ENCODE data around the gene FGF11. TPM values are rescaled to one million over a fixed set of nuclear protein-coding genes. Genes with fewer than 3 reads are reported as not detected.
"Not testable (repeated sequence)": the region's sequence is repeated elsewhere in the genome, so short reads cannot be mapped to it uniquely, and the experiment has no call there.

Gene FGF11
- total and polyA plus RNA-seq, 12 donors, result 10.2 to 76.7 (median 22.2) TPM

DNA sequence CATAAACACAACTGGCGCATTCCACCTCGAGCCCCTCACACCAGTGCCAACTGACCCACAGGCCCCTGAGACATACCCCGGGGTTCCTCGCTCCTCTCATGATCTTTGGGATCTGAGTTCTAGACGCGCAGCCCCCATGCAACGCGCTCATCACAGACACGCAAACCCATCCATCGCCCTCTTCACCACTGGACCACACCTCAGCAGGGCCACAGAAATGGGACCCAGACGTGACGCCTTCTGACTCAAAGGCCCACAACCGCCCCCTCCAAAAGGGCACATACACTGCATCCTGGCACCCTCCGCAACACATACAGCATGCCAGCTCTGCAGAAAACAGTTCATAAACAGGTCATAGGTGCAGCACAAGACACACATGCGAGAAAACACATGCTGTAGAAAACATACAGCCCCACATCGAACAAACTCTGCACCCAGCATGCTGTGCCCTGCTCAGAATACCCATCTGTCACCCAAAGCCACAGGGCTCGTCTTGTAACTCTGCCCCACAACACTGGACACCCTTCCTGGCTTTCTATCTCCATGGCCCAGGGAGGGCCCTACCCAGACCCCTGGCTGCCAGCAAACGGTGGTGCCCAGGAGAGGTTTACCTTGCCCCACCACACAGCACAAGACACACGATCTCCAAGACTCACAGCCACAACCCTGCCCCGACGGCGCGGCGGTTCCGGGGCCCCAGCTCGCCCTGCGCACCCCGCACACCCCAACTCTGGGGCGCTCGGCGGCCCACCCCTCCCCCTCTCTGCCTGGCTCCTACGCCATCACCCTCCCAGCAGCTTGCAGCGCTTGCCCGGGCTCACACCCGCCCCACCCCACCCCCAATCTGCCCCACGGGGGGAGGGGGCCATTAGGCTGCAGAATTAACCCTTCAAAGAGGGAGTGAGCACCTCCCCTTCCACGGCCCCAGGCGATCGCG is 39.2 kb downstream of the FGF11 start:
- Histone ChIP-seq H3K9me3 (replicated peaks in 1 of 3) (no peaks in the 10 kb centered on the region), H3K27me3 (no peaks in the 10 kb centered on the region), H3K36me3 (replicated peaks in 1 of 2) (no peaks in the 10 kb centered on the region), H3K4me3 (peak overlapping the region; percentile 76 to 99 (median 86)), H3K27ac (peak overlapping the region; percentile 87 to 100 (median 99)), H3K4me1 (replicated peaks in 1 of 2) (peaks cover 42 to 48% of the 10 kb centered on the region in 2 donors)
- TF ChIP-seq POLR2A (IDR thresholded peaks at IDR 0.05), result peak in 1 of 2 donors; percentile 21
- TF ChIP-seq, protein P1, sequence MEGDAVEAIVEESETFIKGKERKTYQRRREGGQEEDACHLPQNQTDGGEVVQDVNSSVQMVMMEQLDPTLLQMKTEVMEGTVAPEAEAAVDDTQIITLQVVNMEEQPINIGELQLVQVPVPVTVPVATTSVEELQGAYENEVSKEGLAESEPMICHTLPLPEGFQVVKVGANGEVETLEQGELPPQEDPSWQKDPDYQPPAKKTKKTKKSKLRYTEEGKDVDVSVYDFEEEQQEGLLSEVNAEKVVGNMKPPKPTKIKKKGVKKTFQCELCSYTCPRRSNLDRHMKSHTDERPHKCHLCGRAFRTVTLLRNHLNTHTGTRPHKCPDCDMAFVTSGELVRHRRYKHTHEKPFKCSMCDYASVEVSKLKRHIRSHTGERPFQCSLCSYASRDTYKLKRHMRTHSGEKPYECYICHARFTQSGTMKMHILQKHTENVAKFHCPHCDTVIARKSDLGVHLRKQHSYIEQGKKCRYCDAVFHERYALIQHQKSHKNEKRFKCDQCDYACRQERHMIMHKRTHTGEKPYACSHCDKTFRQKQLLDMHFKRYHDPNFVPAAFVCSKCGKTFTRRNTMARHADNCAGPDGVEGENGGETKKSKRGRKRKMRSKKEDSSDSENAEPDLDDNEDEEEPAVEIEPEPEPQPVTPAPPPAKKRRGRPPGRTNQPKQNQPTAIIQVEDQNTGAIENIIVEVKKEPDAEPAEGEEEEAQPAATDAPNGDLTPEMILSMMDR (IDR thresholded peaks at IDR 0.05), result no peak
- WGBS, 4 donors, result 12 to 20% (median 14%) methylated on average over 5 to 40 of the region's 40 CpGs
- intact Hi-C loops (cut with DNase I), result loop anchor here in 1 of 2 donors (5.0 kb wide), 1 partner anchor 41 kb away; the partner anchor contains the start of genes FGF11 and TMEM102
- peak in 6 of 7 donors; percentile 70 to 82 (median 76) for DNase-seq

GRCh38 chr17:7479213-7480088 is 40.1 kb downstream of the FGF11 start, which contains the start of gene ZBTB4:
Gene ZBTB4 (minus strand): TSS chr17:7479631. CDS start chr17:7466801, 12,830 bp downstream.
- TF ChIP-seq POLR2A (IDR thresholded peaks at IDR 0.05), result peak; percentile 52 to 76
- TF ChIP-seq, protein P1 (IDR thresholded peaks at IDR 0.05), result peak in 1 of 6 experiments; percentile 0
- 0 to 1% (median 0%) methylated on average over 9 to 90 of the region's 92 CpGs; no CpG with 5 or more reads in 1 of the 4 donors for WGBS, 4 donors
- H3K4me3 ChIP-seq, result peak within 1 kb of the TSS; percentile 76 to 99 (median 86)
- peak in 6 of 7 donors; percentile 53 to 77 (median 70) for DNase-seq
- H3K27ac ChIP-seq, result peak within 1 kb of the TSS; percentile 93 to 100 (median 99)
- H3K9me3 ChIP-seq (replicated peaks in 1 of 3), result no peaks in the 10 kb centered on the region
- intact Hi-C loops (cut with DNase I), result loop anchor here in 1 of 2 donors (5.0 kb wide), 1 partner anchor 42 kb away; the partner anchor contains the start of genes FGF11 and TMEM102
- H3K36me3 ChIP-seq (replicated peaks in 1 of 2), result no peaks in the 10 kb centered on the region
- H3K27me3 ChIP-seq, result no peaks in the 10 kb centered on the region
- peaks cover 42 to 46% of the 10 kb centered on the region in 2 donors for H3K4me1 ChIP-seq (replicated peaks in 1 of 2)

GRCh38 chr17:7480089-7480384 is 40.7 kb downstream of the FGF11 start:
- H3K4me3 ChIP-seq, result peak overlapping the region in 3 of 4 donors; percentile 36 to 99 (median 88)
- H3K36me3 ChIP-seq (replicated peaks in 1 of 2), result no peaks in the 10 kb centered on the region
- peaks cover 40 to 41% of the 10 kb centered on the region in 2 donors for H3K4me1 ChIP-seq (replicated peaks in 1 of 2)
- H3K27me3 ChIP-seq, result no peaks in the 10 kb centered on the region
- no peak for DNase-seq
- no peak for TF ChIP-seq POLR2A (IDR thresholded peaks at IDR 0.05)
- TF ChIP-seq, protein P1 (IDR thresholded peaks at IDR 0.05), result peak in 1 of 6 experiments; percentile 0
- WGBS, 4 donors, result 6 to 10% (median 8%) methylated on average over 8 of the region's 8 CpGs
- intact Hi-C loops (cut with DNase I), result no loop called here
- H3K9me3 ChIP-seq (replicated peaks in 1 of 3), result no peaks in the 10 kb centered on the region
- peak overlapping the region; percentile 93 to 100 (median 99) for H3K27ac ChIP-seq

GRCh38 chr17:7481275-7481674 is 42.0 kb downstream of the FGF11 start, which contains the start of gene SLC35G6:
Gene SLC35G6 (plus strand): TSS chr17:7481446. CDS start chr17:7481517, 71 bp downstream.
- H3K9me3 ChIP-seq (replicated peaks in 1 of 3); H3K27me3 ChIP-seq; intact Hi-C loops (cut with DNase I); DNase-seq; H3K36me3 ChIP-seq (replicated peaks in 1 of 2): not testable (repeated sequence)
- Histone ChIP-seq H3K4me1 (replicated peaks in 1 of 2) (peaks cover 38 to 41% of the 10 kb centered on the region in 2 donors), H3K4me3 (peak within 1 kb of the TSS in 1 of 4 donors; percentile 88), H3K27ac (peak within 1 kb of the TSS in 4 of 5 donors; percentile 99 to 100 (median 100))
- WGBS, 4 donors, result 89 to 99% (median 91%) methylated on average over 4 of the region's 4 CpGs

GRCh38 chr17:7481842-7482741 is 42.8 kb downstream of the FGF11 start:
- H3K4me3 ChIP-seq; intact Hi-C loops (cut with DNase I); H3K9me3 ChIP-seq (replicated peaks in 1 of 3); H3K36me3 ChIP-seq (replicated peaks in 1 of 2); H3K27me3 ChIP-seq; DNase-seq: not testable (repeated sequence)
- Histone ChIP-seq H3K27ac (peak overlapping the region in 3 of 5 donors; percentile 96 to 100 (median 99)), H3K4me1 (replicated peaks in 1 of 2) (peaks cover 38 to 41% of the 10 kb centered on the region in 2 donors)
- 87 to 96% (median 88%) methylated on average over 28 to 30 of the region's 31 CpGs for WGBS, 4 donors

- DNase-seq; H3K27me3 ChIP-seq; H3K9me3 ChIP-seq (replicated peaks in 1 of 3); H3K36me3 ChIP-seq (replicated peaks in 1 of 2); intact Hi-C loops (cut with DNase I): not testable (repeated sequence)
- H3K4me3 ChIP-seq, result peak overlapping the region in 1 of 4 donors; percentile 65
- WGBS, 4 donors, result 69 to 82% (median 73%) methylated on average over 4 to 6 of the region's 6 CpGs
- H3K27ac ChIP-seq, result peak overlapping the region; percentile 95 to 100 (median 99)
- H3K4me1 ChIP-seq (replicated peaks in 1 of 2), result peaks cover 38 to 41% of the 10 kb centered on the region in 2 donors
Observed at GRCh38 chr17:7482742-7483088, 43.4 kb downstream of the FGF11 start.

Measured in adrenal gland (tissue), 12 donors.